ENCODE measurements around the gene MORC2.

The MORC2 gene

DNA sequence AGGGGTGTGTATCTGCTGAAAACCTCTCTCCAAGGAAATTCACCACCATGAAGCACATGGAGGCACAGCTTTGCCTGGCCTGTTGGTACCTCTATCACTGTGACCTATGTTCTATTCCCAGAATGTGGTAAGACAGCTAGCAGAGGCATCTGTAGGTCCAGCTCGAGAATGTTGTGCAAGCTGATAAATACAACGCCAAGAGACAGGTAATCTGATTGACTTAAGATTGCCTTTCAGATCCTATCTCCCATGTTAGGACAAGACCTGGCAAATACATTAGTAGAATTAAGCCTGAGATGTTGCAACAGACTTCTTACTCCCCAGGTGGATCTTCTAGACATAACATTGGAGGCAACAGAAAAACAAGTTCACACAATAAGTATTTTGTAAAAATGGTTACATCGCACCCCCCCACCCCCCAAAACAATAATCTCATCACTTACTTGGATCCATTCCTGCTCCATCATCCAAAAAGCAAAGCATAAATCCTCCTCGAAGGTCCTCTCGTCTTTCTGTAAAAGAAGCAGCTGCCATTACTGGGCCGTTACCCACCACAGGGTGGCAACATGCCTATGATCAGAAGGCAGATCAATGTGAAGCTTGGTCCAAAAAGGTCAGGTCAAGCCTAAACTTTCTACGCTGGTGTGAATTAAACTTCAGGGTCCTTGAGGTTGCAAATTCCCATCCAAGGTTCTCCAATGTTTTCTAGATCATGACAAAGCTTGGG is 18.5 kb downstream of the MORC2 start:
- DNase-seq (ENCODE audit: insufficient read length, low spot score) (no peak), FAIRE-seq (no peak)

DNA sequence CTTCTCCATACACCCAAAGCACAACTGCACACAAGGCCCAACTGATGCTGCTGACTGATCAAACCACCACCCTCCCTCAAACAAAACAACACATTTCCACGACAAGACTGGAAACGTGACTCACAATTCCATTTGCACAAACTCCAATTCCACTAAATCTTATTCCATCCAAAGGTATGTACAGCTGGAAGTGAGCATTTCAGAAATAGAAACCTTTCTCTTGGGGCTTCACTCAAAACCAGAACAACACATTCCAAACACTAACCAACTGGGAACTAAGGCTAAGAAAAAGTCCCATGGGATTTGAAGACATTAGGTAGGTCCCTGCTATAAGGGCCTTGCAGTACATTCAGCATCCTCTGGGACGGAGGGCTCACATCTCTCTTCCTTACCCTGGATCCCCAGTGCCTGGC is 19.6 kb downstream of the MORC2 start:
- no peak for FAIRE-seq
- DNase-seq (ENCODE audit: insufficient read length, low spot score), result no peak

DNA sequence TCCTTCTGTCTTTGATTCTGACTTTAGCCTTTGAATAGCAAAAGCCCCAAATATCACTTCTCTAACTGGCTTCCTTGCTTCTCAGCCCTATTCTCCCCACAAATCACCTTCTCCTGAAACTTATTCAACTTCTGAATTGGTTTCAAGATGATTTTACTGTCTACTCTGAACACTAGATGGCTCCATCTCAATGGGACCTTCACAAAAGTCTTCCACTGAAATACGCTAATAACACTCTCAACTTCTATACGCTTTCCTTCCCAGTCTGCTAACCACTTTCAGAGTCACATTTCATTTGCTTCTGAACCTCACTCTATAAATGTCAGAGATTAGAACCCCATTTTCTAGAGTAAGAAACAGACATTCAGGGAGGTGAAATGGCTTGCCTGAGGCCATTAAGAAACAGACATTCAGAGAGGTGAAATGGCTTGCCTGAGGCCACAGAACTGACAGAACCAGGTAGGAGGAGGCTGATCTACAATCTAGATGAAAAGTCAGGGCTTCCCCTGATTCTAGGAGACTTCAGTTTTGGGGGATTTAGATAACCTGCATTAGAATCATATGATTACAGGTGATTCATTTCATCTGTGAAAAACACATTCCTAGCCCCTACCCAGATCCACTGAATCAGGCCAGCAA is 20.6 kb downstream of the MORC2 start:
- DNase-seq (ENCODE audit: insufficient read length, low spot score), result peak; percentile 5
- FAIRE-seq, result no peak

DNA sequence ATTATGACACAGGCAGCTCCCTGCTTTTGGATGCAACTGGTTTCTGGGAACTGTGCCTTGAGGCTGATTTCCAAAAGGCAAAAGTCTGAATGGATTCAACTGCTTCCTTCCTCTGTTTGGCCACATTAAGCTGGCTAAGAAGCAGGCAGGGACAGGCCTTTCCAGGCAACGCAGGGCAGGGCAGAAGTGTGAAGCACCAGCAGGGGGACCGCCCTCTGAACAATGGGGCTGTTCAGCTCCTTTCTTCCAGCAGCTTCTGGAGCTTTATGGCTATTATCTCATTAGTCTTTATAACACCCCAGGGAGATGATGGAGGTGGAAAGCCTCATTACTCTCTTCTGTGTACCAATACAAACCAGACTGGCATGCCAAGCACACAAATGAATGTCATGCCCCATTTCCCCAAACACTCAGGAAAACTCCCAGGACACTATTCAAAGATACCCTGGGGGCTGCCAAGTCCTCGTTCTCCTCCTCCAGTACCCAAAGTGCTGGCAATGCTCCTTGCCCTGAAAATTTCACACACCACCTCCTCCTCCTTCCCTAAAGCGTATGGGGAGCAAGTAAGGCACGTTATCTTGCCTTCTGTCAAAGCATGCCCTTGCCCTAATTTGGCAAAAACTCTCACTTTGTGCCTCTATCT is 21.3 kb downstream of the MORC2 start:
- FAIRE-seq (no peak), DNase-seq (ENCODE audit: insufficient read length, low spot score) (no peak)

DNA sequence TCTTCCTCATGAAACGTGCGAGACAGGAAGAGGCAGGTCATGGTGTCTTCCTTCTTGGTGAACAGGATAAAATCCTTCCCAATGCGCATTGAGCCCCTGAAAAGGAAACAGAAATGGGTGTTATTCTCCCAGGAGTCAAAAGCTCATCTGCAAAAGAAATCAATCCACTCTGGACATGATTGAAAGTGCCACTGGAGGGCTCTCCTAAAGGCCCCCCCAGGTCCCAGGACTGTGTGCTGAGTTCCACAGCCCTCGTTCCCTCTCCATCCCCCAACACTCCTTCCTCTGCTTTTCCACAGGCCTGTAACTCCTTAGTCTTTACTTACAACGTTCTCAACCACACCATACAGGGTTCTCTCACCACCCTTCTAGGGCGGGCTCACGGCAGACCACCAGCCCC is 22.2 kb downstream of the MORC2 start:
- FAIRE-seq (no peak), DNase-seq (ENCODE audit: insufficient read length, low spot score) (no peak)

DNA sequence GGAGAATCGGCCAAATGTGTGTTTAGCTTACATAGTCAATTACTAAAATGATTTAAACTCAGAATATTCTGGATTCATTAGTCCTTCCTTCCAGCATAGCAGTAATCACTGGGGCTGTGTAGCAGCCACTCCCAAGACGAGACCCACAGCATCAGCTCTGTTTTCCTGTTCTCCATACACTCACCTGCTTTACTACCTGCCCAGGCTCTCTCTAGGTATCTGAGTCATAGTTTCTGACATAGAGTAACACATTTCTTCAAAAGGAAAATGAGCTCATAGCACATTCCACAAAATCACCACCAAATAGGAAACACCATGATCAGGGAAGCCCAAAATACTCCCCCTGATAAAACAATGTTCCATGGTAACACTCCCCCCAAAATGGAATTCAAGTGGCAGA is 22.9 kb downstream of the MORC2 start:
- DNase-seq (ENCODE audit: insufficient read length, low spot score) (no peak), FAIRE-seq (no peak)

DNA sequence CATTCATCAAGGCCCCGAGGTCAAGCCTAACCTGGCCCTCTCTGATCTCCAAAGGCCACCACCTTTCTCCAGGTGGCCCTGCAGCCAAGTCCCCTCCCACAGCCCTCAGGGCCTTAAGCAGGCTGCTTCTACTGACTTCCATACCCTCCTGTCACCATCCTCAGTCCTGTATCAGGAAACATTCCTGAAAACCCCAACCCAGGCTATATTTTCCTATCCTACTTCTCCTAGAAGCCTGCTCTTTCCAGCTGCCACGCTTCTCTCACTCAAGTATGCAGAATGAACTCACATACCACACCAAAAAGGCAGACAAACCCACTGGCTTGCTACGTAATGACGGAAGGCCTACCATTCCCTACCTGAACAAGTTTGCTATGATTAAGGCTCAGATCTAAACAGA is 23.6 kb downstream of the MORC2 start:
- FAIRE-seq (no peak), DNase-seq (ENCODE audit: insufficient read length, low spot score) (no peak)

DNA sequence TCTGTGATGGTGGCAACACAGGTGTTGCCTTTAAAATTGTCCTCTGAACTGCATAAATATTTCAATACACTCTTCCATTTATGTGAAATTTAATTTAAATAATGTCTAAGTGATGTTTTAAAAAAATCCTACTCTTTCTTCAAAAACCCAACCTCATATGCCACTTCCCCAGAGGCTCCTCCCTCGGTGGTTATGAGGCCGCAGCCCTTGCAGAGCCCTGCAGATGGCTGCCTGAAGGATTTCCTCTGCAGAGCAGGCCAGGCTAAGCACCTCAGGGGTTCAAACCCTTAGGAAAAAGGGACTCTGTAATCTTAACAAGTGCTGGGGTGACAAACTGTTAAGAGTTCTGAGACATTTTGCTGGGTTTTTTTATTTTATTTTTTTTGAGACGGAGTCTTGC is 25.2 kb downstream of the MORC2 start:
- DNase-seq (ENCODE audit: insufficient read length, low spot score) (no peak), FAIRE-seq (no peak)

DNA sequence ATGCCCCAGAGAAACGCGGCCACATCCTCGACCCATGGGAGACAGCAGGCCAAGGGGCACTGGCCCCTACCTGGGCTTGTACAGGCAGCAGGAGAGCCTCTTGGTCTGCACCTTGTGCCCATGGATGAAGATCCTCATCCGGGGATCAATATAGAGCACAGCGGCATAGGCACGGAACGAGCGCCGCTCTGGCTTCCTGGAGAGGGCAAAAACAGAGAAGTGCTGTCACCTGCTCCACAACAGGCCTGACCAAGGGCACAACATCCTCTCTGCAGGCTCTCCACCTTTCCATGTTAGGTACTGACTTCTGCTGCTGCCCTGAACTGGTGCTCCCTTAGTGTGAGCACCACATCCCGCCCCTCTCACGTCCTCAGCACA is 27.2 kb downstream of the MORC2 start:
- FAIRE-seq (no peak), DNase-seq (ENCODE audit: insufficient read length, low spot score) (no peak)

DNA sequence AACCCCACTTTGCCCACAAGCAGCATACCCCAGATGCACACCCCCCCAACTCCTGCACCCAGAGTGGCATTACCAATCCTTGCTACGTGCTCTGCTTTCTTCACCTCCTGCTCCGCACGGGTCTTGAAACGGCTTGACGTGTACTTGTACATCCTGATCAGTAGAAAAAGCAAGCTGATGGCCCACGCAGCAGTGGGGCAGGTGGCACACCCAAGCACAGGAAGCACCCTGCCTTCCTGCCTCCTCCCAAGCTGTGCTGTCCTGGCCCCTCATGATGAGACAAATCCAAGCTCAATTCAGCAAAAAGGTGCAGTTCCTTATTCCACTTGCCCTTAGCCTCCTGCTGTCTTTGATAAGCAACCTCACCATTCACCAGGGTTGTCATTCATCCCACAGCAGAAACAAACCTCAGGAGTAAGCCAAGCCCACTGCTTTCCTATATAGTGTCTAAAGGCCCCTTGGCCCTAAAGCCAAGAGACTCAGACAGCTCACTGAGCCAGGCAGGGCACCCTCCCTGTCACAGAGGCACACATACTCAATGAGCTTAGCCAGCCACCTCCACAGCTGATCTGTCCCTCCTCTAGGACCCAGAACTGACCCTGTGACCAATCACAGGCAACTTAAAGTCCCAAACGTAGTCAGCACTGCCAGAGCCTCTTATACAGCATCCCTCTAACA is 27.8 kb downstream of the MORC2 start:
- DNase-seq (ENCODE audit: insufficient read length, low spot score), result no peak
- no peak for FAIRE-seq

DNA sequence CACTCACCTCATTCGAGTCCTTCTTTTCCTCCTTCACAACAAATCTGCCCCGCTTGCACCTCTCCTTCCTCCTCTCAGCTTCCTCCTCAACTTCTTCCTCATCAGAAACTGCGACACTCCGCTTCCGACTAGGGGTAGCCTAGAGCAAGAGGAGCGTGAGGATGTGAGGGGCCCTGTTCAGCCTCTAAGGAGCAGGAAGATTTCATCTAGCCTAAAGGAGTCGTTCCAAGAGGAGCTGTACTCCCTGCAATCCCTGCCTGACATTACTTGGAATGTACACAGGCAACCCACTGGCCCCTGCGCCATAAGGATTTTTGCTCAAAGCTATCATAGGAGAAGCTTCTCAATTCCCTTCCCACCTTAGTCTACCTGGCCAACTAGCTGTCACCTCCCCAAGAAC is 34.5 kb downstream of the MORC2 start:
- DNase-seq (ENCODE audit: insufficient read length, low spot score), result no peak

DNA sequence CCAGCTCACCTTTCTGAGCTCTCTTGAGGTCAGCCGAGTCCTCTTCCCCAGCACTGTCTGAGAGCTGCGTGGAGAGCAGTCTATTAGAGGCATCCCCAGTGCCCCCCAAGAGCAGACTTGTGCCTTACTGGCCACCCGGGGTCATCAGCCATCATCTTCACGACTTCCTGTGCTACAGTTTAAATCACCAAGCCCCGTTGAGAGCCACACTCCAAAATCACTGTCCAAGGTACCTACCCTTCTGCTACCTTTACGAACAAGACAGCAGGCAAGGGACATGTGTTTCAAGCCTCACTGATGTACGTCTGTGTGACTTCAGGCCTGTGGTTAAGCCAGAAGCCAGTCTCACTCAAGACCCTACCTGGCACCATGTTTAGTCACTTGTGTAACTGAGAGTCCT is 35.1 kb downstream of the MORC2 start:
- no peak for FAIRE-seq
- no peak for DNase-seq (ENCODE audit: insufficient read length, low spot score)

More for the DNA sequence above, 34.5 kb downstream of the MORC2 start:
- no peak for FAIRE-seq

DNA sequence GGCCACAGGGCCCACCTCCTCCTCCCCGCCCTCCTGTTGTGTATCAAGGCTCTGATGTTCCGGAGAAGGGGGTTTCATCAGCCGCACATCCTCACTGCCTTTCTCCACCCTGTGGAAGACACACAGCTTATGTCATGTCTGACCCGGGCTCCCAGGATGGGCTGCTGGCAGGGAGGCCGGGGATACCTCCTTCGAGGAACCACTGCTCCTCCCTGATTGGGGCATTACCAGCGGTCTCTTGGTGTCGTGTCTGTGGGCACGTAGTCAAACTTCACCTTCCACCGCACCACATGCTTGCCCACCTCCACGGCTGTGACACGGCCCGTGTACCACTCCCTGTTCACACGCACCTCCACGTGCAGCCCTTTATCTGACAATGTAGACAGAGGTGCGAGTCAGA is 35.9 kb downstream of the MORC2 start:
- DNase-seq (ENCODE audit: insufficient read length, low spot score), result no peak
- FAIRE-seq, result no peak

DNA sequence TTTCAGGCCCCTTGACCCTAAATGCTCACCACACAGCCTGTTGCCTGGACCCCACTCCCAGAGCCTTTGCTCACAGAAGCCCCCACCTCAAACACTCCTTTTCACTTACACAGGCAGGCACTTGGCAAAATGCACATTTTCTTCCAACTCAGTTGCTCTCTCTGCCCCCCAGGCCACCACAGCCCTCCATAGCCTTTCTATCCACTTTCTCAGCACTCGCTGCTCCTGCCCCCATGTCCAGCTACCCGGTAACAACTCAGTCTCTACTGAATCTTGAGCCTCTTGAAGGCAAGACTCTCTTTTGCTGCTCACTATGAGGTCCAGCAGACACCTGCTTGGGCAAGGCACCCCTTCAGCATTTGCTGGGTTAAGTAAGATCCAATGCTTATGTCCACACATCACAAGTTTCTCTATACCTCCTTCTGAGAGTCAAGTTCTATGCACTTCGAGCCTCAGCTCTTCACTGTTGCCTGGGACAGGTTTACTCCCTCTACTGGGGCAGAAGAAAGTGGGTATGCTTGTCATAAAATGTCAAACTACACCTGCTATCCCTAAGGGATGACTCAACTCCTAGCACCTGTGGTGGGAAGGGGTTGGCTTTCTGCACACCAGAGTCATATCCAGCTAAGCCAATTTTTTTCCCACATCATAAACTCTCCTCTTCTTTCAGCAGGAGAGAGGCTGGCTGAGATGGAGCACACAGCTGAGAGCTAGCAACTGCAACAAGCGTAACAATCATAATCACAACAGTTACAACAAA is 36.9 kb downstream of the MORC2 start:
- FAIRE-seq (no peak), DNase-seq (ENCODE audit: insufficient read length, low spot score) (no peak)

DNA sequence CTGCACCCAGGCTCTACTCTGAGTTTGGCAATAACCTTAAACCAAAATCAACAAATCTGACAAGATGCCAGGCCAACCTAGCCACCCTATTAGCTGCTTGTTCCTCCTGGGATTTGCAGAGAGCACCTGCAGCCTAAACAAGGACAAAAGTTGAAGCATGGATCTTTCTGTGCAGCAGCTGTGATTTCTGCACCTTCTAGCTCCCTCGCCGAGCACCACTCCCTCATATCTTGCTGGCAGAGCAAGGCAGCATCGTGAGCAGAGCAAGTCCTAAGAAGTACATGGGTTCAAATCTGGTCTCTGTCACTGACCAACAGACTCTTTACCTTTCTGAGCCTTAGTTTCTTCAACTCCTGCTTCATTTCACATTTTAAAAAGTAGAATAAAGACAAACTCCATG is 38.3 kb downstream of the MORC2 start:
- DNase-seq (ENCODE audit: insufficient read length, low spot score) (no peak), FAIRE-seq (no peak)

DNA sequence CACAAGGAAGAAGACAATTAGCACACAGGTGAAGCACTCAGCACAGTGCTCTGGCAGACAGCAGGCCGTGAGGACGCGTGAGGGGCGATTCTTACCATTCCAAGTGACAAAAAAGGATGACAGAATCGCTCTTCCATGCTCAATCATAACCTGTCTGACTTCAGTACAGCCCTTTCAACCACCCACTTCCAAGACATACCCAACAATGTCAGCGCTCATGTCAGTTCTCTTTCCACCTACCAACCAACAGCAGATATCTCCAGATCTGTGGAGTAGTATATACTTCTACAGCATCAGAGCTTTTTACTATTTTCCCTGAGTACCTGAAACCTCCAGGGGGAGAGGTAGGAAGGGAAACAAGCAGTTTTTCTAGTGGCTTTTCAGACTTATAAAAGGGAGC is 40.2 kb downstream of the MORC2 start:
- no peak for DNase-seq (ENCODE audit: insufficient read length, low spot score)
- FAIRE-seq, result no peak

DNA sequence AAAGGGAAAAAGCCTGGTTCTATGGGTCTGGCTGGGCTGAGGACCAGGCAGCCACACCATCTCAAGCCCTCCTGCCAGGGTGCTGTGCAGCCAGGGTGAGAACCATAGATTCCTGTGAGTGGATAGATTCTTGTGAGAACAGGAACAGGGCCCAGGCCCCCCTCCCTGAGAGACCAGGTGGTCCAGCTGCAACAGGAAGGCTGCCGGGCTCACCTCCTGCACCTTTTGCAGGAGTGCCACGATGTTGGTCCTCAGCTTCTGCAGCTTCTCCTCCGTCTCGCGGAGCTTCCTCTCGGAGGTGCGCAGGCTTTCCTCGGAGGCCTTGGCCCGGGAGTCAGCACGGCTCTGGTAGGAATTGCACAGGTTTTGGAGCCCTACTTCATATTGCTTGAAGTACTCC is 40.8 kb downstream of the MORC2 start:
- DNase-seq (ENCODE audit: insufficient read length, low spot score) (no peak), FAIRE-seq (no peak)

DNA sequence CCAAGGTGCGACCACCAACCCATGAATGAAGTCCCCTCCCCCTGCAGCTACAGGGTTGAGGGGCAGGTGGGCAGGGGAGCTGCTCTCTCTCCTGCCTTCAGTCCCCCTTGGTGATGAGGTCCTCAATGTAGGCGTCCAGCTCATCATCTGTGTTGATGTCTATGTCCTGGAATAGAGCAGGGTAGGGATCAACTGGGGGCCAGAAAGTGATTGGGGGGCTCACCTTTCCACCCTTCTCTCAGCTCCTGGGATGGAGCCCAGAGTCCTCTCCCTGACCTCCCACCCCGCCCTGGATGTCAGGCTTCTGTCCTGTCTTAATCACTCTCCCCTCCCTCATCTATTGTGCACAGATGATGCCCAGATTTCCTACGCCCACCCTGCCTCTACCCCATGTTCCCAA is 41.9 kb downstream of the MORC2 start:
- DNase-seq (ENCODE audit: insufficient read length, low spot score) (no peak), FAIRE-seq (no peak)

DNA sequence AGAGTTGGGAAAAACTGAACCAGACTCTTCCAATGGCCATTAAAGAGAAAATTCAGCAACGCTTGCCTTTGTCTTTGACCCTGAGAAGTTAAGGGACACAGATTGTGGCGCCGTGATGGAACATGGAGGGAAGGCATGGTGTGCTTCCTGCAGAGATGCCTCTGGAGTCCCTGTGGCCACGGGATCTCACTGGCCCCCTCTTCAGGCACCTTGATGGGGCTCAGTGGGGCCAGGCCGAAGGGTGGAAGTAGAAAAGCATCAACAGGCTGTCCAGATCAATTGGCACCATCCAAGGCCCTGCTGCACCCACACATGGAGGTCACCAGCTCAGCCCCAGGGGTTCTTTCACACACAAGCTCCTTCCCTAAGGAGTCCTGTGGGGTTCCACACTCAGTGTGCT is 42.9 kb downstream of the MORC2 start:
- no peak for FAIRE-seq
- DNase-seq (ENCODE audit: insufficient read length, low spot score), result no peak

DNA sequence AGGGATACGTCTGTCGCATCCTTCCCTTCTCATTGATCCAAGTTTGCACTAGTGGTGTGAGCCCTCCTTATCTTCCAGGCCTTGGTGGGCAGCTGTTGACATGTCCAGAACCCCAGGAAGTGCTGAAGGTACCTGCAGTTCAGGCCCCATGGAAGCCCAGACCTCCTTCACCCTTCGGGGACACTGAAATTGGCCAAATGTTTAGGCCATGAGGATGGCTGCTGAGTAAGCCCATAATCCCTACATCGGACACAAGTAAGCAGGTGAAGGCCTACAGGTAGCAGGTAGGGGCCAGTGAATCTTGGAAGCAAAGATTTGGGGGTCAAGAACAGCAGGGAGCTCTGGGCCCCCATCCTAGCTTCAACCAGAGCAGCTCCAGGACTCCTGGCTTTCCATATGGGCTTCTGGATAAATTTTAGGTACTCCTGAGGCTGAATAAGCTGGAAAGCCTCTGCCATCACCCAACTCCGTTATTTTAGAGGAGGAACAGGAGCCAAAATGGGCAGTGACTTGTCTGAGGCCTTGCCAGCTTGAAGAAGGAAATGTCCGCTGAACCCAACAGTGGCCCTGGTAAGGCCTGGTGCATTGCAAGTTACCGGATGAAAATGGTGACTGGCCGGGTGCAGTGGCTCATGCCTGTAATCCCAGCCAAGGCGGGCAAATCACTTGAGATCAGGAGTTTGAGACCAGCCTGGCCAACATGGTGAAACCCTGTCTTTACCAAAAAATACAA is 45.2 kb downstream of the MORC2 start:
- DNase-seq (ENCODE audit: insufficient read length, low spot score), result no peak
- no peak for FAIRE-seq
